Spinal cord (tissue), 10 donors: ENCODE measurements around the gene NR1D1. TPM values are rescaled to one million over a fixed set of nuclear protein-coding genes. Genes with fewer than 3 reads are reported as not detected.

Experiments used
- DNase-seq, 6 donors: peaks; one replicate each; pipeline versions ENCODE4 v3.0.0 to v3.0.0-alpha.2; 2013 to 2015; ENCODE audit warnings: low spot score in 6 of 6, low read depth in 4 of 6
- H3K27ac ChIP-seq: one replicate; pipeline ENCODE4 v1.5.1; 2013; ENCODE audit warnings: low read depth, low read length, control low read depth
- H3K27me3 ChIP-seq: one replicate; pipeline ENCODE4 v1.6.1; 2013; ENCODE audit warnings: low read length; ENCODE audit not compliant: control insufficient read depth, insufficient read depth
- H3K36me3 ChIP-seq: one replicate; pipeline ENCODE4 v1.6.1; 2013; ENCODE audit warnings: low read length; ENCODE audit not compliant: control insufficient read depth, insufficient read depth
- H3K4me1 ChIP-seq: one replicate; pipeline ENCODE4 v1.6.1; 2013; ENCODE audit warnings: low read length; ENCODE audit not compliant: control insufficient read depth, insufficient read depth
- H3K4me3 ChIP-seq: one replicate; pipeline ENCODE4 v1.5.1; 2013; ENCODE audit warnings: low read depth, low read length, control low read depth
- H3K9me3 ChIP-seq: one replicate; pipeline ENCODE4 v1.6.1; 2013; ENCODE audit warnings: low read length; ENCODE audit not compliant: control insufficient read depth, insufficient read depth
- WGBS: methylation state at CpG from one replicate; pipeline ENCODE4 v1.1.5; 2013; ENCODE audit warnings: missing lambda C conversion rate; ENCODE audit not compliant: insufficient coverage; 5-methylcytosine and 5-hydroxymethylcytosine counted together
- polyA plus RNA-seq, 2 donors: library from polyadenylated mRNA; unstranded; fragments of 120-200 nt; gene quantifications; one replicate each; pipeline ENCODE4 v1.2.1, GENCODE V29; 2013; ENCODE audit not compliant: insufficient read length in 2 of 2
- total RNA-seq, 2 donors: library from RNA; depleted of rRNA in 1 of 2; stranded (reverse); fragments of 120-200 nt in 1 of 2; fragments of >200 nt in 1 of 2; gene quantifications; one replicate each; pipeline versions ENCODE4 v1.2.3 to v1.2.4, GENCODE V29; 2013 to 2014
- donor health status: healthy.

NR1D1 gene
- total and polyA plus RNA-seq, 4 donors, result 3.3 to 12.4 (median 7.5) TPM

GRCh38 chr17:40097931-40098845, 2.2 kb downstream of the NR1D1 start:
- peak overlapping the region; percentile 83 for H3K4me3 ChIP-seq
- H3K27ac ChIP-seq, result peak overlapping the region; percentile 75
- no peak for DNase-seq
- WGBS, result 91% methylated on average over 3 of the region's 9 CpGs
- H3K4me1 ChIP-seq, result peaks cover 61% of the 10 kb centered on the region
- H3K9me3 ChIP-seq, result no peaks in the 10 kb centered on the region
- no peaks in the 10 kb centered on the region for H3K27me3 ChIP-seq
- H3K36me3 ChIP-seq, result peaks cover 40% of the 10 kb centered on the region

GRCh38 chr17:40097087-40097486, 3.3 kb downstream of the NR1D1 start:
- no peaks in the 10 kb centered on the region for H3K27me3 ChIP-seq
- 88% methylated on average over 9 of the region's 10 CpGs for WGBS
- H3K9me3 ChIP-seq, result no peaks in the 10 kb centered on the region
- DNase-seq, result no peak
- H3K27ac ChIP-seq, result no peak overlapping the region
- H3K4me1 ChIP-seq, result peaks cover 59% of the 10 kb centered on the region
- H3K36me3 ChIP-seq, result peaks cover 51% of the 10 kb centered on the region
- no peak overlapping the region for H3K4me3 ChIP-seq

- peak in 1 of 6 donors; percentile 24 for DNase-seq
- Histone ChIP-seq H3K27me3 (no peaks in the 10 kb centered on the region), H3K4me3 (no peak overlapping the region), H3K4me1 (peaks cover 63% of the 10 kb centered on the region), H3K27ac (no peak overlapping the region), H3K9me3 (no peaks in the 10 kb centered on the region), H3K36me3 (peaks cover 59% of the 10 kb centered on the region)
- 67% methylated on average over 14 of the region's 23 CpGs for WGBS
Observed at GRCh38 chr17:40095944-40096791, 4.2 kb downstream of the NR1D1 start.

- DNase-seq, result no peak
- H3K4me1 ChIP-seq, result peaks cover 60% of the 10 kb centered on the region
- no peaks in the 10 kb centered on the region for H3K9me3 ChIP-seq
- H3K27ac ChIP-seq, result no peak overlapping the region
- 80% methylated on average over 17 of the region's 17 CpGs for WGBS
- no peak overlapping the region for H3K4me3 ChIP-seq
- H3K27me3 ChIP-seq, result no peaks in the 10 kb centered on the region
- H3K36me3 ChIP-seq, result peaks cover 67% of the 10 kb centered on the region
Observed at GRCh38 chr17:40095351-40095943, 4.9 kb downstream of the NR1D1 start.

GRCh38 chr17:40094874-40095273, 5.5 kb downstream of the NR1D1 start:
- H3K36me3 ChIP-seq, result peaks cover 72% of the 10 kb centered on the region
- DNase-seq, result no peak
- H3K27ac ChIP-seq, result no peak overlapping the region
- peaks cover 60% of the 10 kb centered on the region for H3K4me1 ChIP-seq
- WGBS, result 82% methylated on average over 11 of the region's 14 CpGs
- H3K9me3 ChIP-seq, result no peaks in the 10 kb centered on the region
- no peaks in the 10 kb centered on the region for H3K27me3 ChIP-seq
- H3K4me3 ChIP-seq, result no peak overlapping the region

- DNase-seq, result peak in 1 of 6 donors; percentile 27
- peaks cover 84% of the 10 kb centered on the region for H3K36me3 ChIP-seq
- no peak overlapping the region for H3K27ac ChIP-seq
- no peak overlapping the region for H3K4me3 ChIP-seq
- no peaks in the 10 kb centered on the region for H3K27me3 ChIP-seq
- H3K4me1 ChIP-seq, result peaks cover 56% of the 10 kb centered on the region
- no peaks in the 10 kb centered on the region for H3K9me3 ChIP-seq
- WGBS, result 85% methylated on average over 15 of the region's 16 CpGs
Observed at GRCh38 chr17:40093580-40094201, 6.7 kb downstream of the NR1D1 start.

- H3K27ac ChIP-seq, result no peak overlapping the region
- peak in 1 of 6 donors; percentile 46 for DNase-seq
- H3K9me3 ChIP-seq, result no peaks in the 10 kb centered on the region
- peaks cover 50% of the 10 kb centered on the region for H3K4me1 ChIP-seq
- H3K4me3 ChIP-seq, result no peak overlapping the region
- H3K36me3 ChIP-seq, result peaks cover 90% of the 10 kb centered on the region
- WGBS, result 76% methylated on average over 26 of the region's 29 CpGs
- H3K27me3 ChIP-seq, result no peaks in the 10 kb centered on the region
Observed at GRCh38 chr17:40093005-40093579, 7.3 kb downstream of the NR1D1 start.

- H3K9me3 ChIP-seq, result no peaks in the 10 kb centered on the region
- H3K27me3 ChIP-seq, result no peaks in the 10 kb centered on the region
- WGBS, result no CpG with 5 or more reads among the region's 3 CpGs
- H3K27ac ChIP-seq, result no peak overlapping the region
- DNase-seq, result peak in 1 of 6 donors; percentile 87
- H3K4me3 ChIP-seq, result no peak overlapping the region
- H3K4me1 ChIP-seq, result peaks cover 47% of the 10 kb centered on the region
- peaks cover 95% of the 10 kb centered on the region for H3K36me3 ChIP-seq
Observed at GRCh38 chr17:40092581-40092980, 7.8 kb downstream of the NR1D1 start.
